Forelimb muscle (tissue), 1 donor: ENCODE measurements around the gene ANXA5. TPM values are rescaled to one million over a fixed set of nuclear protein-coding genes. Genes with fewer than 3 reads are reported as not detected.

Source experiments
- DNase-seq: peaks from one replicate; pipeline ENCODE4 v3.0.0-alpha.2; 2013; ENCODE audit warnings: low read depth
- polyA plus RNA-seq: library from polyadenylated mRNA; unstranded; fragments of 120-200 nt; gene quantifications from one replicate; pipeline ENCODE4 v1.2.1, GENCODE V29; 2013; ENCODE audit not compliant: insufficient read length

ANXA5 gene
- polyA plus RNA-seq, 1 donor, result 258 TPM

DNA sequence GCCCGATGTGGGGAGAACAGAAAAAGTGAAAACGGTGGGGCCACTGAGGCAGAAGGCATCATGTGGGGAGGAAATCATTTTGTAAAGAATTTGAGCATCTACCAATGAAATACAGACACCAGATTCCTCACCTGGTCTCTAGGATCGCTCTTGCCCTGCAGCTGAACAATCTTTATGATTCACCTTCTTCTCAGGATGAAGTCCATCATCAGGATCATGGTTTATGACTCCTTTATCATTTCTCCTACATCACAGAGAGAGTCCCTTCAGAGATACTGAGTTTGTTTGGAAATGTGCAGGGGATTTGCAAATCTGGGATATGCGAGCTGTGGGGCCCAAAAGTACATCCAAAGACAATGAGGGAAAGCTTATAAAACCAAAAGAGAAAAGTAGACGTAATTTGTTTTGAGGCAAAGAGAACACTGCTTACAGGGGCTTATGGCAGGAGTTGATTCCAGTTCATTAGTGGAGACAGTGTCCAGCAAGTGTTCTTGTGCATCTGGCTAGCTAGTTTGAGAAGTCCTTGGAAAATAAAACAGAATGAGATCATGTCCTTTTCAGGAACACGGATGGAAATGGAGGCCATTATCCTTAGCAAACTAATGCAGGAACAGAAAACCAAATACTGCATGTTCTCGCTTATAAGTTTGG lies 15.3 kb upstream of the ANXA5 start:
- no peak for DNase-seq

DNA sequence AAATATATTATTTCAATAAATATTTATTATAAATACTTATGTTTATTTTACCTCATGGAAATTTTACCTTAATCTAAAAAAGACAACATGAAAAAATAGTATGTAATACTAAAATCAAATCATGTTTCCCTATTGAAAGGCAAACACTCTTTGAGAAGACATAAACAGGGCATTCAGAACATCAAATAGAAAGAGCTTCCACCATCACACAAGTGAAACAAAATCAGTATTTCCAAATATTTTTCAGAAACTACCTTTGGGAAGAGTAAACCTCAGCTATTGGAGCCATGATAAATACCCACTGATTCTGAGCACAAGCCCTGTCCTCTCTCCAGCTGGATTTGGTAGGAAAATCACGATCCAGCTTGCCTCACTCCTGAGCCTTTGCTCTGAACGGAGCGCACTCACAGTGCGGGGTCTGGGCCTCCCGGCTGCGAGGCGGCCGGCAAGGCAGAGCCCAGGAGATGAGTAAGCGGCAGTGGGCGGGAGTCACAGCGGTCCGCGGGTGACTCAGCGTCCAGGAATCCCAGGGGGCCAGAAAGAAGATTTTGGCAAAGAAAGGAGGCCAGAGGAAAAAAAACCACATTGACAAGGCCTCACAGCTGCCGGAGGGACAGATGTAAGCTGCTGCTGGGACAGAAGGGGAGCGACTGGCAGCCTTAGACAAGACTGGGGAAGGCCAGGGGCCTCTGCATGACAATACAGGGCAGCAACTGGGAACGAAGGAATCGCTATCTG lies 14.7 kb upstream of the ANXA5 start:
- DNase-seq, result no peak

DNA sequence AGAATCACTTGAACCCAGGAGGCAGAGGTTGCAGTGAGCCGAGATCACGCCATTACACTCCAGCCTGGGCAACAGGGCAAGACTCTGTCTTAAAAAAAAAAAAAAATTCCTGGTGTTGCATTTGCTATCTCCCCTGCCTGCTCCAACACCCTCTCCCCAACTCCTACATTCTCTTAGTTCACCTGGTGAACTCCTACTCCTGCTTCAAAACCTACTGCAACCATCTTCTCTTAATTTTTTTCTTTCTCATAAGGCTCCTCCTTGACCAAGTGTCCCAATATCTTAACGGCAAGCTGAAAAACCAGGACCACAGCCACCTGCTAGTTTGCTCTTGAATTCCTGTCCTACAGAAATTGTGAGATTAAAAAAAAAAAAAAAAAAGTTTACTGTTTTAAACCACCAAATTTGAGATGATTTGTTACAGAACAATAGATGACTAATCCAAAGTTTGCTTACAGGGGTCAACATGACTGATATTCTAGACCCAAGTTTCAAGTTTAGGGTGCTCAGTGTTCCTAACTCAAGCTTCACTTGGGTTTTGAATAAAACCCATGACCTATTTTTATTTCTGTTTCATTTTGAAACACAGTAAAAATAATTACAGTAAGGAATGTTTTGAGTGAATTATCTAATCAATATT lies 13.1 kb upstream of the ANXA5 start:
- no peak for DNase-seq

DNA sequence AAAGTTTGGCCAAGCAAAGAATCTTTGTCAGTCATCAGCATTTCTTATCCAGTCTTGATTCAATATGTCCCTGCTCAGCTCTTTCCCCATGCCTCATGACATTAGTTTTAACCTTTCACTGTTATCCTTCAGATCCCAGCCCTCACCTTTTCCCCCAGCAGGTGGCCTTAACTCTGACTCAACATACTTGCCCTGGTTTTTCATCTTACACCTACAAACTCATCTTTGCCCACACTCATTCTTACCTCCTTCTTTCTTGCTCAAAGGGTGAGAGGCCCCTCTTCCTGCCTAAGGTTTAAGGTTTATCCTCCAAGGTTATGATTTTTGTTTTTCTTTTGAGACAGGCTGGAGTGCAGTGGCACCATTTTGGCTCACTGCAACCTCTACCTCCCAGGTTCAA lies 10.6 kb upstream of the ANXA5 start:
- no peak for DNase-seq

DNA sequence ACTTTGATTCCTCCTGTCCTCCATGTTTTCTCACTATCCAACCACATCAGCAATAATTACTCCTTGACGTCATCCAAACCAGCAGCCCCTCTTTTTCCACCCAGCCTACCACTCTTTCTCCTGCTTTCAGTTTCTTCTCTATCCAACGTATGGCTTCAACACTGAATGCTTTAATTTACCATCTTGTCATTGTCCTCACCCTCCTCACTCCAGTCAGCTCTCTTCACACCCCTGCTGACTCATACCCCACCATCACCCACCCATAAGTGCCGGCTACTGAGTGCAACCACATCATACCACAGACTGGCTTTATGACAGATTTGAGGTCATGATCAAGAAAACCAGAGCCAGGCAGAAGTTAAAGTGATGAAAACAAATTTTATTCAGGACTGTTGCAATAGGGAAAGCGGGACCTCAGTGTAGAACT lies 9.8 kb upstream of the ANXA5 start:
- DNase-seq, result no peak

DNA sequence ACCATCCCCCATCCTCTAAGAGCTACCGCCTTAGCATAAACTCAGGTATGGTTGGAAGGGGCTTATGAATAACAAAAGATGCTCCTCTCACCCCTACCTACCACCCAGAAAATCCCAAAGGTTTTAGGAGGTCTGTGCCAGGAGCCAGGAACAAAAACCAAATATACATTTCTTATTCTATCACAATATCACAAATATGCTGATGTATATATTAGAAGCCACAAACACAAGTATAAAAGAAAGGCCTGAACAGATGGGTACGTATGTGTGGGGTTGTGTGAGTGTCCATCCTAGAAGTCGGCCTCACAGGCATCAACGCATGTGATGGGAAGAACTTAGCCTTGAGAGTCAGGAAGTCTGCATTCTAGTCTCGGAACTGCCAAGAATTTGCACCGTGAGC lies 8.7 kb upstream of the ANXA5 start:
- no peak for DNase-seq

DNA sequence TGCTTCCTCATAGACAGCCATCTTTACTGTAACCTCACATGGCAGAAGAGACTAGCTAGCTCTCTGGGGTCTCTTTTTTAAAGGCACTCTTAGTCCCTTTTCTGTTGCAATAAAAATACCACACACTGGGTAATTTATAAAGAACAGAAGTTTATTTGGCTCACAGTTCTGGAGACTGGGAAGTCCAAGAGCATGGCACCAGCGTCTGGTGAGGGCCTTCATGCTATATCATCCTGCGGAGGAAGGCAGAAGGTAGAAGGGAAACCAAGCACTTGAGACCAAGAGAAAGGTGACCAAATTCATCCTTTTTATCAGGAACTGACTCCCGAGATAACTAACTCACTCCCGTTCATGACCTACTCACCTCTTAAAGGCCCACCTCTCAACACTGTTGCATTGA lies 5.4 kb upstream of the ANXA5 start:
- no peak for DNase-seq

DNA sequence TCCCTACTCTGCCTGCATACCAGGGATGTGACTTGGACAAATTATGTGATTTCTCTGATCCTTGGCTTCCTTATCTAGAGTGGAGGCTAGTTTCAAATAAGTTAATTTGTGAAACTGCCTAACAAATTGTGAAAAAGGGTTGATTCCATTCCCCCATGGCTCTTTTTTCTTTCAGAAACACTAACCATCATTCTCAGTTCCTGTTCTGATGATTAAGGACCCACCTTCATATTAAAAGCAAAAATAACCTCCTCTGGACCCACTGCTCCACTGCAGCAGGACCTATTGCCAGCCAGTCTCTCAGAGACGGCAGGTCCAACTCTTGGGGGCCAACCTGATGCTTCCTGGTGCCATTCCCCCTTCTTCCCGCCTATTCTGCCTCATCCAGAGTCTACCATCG lies 4.5 kb upstream of the ANXA5 start:
- no peak for DNase-seq

DNA sequence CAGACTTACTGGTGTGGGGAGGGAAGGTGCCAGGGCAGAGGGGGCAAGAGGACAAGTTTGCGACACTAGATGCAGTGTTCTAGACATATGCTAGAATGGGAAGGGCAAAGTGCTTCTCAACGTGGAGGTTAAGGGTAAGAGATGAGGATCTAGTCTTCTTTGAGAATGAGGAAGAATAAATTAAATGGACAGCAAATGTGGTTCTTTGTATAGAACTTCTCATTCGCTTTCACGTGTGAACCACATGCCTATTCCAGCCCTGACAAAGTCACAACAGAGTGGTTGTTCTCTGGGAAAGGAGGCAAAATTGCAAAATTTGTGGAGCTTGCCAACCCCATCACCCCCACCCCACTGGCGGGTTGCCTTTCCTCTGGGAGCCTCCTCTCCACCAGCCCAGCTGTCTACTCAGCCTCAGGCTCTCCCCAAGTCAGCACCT lies 1.5 kb upstream of the ANXA5 start:
- no peak for DNase-seq

DNA sequence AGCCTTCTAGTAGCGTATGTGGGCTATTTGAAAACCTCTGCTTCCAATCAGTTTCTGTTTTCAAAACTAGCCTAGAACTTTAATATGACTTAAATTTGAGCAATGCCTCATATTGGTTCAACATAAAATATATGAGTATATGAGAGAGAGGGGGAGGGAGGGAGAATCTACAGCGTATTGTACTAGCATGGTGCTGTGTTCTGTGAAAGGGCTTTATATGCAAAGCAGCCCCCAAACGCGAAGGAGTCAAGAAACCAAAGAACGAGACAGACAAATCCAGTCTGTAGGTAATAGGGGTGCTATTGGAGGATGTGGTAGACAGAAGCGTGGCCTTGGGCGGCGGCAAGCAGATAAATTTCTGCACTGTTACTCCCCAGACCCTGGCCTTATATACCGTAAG lies 784 bp upstream of the ANXA5 start:
- DNase-seq, result no peak

DNA sequence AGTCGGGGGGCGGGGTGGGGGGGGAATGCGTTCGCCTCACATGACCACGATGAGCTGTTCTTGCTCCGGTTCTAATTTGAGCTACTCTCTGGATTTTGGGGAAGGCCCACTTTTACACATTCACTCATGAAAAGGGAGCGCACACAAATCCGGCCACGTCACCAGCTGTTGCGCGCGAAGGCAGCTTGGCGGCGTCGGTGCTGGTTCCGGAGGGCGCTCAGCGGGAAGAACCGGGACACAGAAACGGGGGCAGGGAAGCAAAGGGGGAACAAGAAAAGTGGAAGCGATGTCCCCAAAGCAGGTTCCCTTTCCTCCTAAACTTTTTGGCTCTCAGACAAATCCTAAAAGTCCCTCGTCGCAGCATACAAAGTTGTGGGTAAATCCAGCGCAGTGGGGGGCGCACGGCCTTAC lies 605 bp downstream of the ANXA5 start:
- DNase-seq, result no peak

DNA sequence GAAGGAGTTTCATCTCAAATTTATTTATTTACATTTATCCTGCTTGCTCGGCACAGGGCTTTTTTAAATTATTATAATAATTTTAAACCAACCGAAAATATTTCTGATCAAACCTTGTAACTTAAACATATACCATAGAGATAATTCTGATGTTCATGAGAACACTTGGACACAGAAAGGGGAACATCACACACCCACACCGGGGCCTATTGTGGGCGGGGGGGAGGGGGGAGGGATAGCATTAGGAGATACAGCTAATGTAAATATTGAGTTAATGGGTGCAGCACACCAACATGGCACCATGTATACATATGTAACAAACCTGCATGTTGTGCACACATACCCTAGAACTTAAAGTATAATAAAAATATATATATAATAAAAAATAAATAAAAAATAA lies 2.9 kb downstream of the ANXA5 start:
- no peak for DNase-seq

DNA sequence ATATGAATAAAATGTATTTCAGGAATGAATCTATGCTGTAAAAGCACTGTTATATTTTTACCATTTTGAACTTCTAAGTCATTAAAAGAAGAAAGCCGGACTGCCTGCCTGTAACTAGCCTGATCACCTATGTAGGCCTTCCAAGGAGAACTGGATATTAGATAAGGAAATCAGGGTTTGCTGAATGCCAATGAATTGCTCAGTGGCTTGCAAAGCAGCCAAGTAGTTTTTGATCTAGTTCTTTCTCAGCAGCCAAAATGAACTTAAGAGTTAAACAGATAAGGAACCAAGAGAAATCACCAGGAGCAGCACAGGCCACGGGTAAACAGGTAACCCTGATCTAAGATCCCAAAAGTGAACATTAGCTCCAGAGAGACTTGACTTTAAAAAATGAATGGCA lies 3.3 kb downstream of the ANXA5 start:
- no peak for DNase-seq

DNA sequence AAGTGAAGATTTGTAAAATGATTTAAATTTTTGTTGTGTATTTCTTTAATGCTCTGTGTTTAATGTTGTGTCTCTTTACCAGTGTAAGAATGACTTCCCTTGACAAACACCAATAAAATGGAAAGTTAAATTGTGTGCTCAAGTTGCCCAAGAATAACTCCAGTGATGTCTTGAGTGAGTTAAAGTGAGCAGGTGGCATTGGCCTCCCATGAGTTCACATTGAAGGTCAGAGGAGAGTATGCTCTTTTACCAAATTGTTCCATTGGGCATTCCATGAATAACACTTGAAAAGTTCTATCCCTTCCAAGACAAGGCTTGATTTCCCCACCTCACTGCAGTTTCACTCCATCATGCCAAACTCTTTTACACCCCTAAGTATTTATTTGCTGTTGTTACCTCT lies 4.5 kb downstream of the ANXA5 start:
- no peak for DNase-seq

DNA sequence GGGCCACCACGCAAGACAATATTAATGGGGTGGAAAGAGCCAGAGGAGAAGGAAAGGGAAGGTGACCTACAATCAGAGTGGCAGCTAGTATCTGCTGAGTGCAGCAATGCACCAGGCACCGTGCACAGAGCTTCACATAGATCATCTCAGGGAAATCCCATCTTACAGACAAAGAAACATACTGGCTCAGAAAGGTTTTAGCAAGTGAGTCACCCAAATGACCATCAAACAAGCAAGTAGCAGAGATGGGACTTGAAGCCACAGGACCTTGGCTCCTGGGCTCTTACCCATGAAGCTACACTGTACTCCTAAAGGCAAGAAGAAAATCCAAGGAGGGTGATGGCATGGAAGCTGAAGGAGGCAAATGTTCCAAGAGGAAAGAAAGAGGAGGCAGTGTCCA lies 6.8 kb downstream of the ANXA5 start:
- no peak for DNase-seq

DNA sequence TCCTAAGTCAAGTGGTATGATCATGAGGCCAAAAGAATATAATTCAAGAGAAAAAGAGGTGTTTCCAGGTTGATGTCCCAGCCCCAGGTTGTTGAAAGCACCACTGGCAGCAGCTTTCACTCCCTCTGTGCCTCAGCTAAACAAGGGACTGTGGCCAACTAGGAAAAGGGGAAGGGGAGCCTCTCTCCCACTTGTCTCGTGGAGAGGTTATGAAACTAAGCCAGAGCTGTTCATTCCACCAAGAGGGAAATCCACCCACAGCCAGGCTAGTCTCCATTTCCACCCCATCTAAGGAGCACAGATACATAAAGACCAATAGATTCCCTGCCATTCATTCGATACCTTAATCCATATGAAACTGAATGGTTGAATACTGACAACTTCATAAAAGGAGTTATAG lies 8.1 kb downstream of the ANXA5 start:
- no peak for DNase-seq

DNA sequence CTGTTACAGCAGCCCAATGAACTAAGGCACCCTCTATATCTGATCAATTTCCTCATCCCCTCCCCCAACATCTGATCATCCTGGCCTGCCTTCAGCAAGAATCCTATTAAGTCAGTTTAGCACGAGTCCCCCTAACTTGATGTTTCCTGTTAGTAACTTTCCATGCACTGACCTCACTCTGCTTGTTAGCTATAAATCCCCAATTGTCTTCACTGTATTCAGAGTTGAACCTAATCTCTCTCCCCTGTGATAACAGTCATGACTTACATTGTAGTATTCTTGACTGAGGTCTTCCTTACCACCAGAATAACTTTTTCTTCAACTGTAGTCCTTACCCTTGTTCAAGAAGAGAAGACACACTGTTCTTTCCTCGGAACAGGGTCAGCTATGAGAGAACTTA lies 8.5 kb downstream of the ANXA5 start:
- no peak for DNase-seq

DNA sequence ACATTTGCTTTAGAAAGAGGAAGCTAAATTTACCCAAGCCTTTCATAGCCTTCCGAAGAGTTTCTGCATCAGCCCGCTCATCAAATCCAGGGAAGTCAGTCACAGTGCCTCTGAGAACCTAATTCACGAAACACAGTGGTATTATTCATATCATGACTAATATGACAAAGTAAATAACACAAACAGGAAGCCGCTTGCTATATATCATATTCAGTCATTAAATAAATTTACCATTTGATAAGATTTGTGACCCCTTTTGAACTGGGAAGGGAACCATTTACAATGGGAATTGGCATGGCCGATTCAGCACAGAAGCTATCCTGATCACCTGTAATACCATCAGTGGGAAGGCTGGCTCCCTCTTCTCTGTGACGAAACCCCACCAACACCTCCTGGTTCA lies 10.5 kb downstream of the ANXA5 start:
- DNase-seq, result no peak

DNA sequence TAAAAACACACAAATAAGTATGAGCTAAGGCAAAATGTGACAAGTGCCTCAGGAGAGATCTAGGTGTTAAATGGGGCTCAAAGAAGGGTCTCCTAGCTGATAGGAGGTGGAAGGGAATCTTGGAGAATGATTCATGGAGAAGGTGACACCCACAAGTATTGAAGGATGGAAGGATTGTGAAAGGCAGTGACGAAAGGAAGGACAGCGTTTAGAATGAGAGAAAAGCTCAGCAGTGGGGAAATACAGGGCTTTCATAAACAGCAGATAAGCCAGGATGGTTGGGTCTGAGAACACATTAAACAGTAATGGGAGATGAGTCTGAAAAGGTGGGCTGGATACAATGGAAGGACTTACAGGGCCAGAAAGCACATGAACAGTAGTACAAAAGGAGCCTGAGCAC lies 11.5 kb downstream of the ANXA5 start:
- DNase-seq, result no peak

DNA sequence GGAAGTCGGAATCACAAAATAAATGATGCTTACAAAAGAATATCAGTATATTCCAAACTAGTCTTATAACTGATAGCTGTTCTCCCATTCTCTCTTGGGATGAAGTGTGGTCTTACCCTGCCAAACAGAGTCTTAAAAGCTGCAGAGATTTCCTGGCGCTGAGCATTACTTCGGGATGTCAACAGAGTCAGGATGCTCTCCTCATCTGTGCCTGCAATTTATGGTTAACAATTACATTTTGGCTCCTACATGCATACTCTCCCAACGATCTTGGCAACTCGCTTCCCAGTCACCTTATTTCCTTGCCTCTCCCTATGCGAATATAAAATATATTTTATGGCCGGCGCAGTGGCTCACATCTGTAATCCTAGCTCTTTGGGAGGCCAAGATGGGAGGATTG lies 12.2 kb downstream of the ANXA5 start:
- no peak for DNase-seq

DNA sequence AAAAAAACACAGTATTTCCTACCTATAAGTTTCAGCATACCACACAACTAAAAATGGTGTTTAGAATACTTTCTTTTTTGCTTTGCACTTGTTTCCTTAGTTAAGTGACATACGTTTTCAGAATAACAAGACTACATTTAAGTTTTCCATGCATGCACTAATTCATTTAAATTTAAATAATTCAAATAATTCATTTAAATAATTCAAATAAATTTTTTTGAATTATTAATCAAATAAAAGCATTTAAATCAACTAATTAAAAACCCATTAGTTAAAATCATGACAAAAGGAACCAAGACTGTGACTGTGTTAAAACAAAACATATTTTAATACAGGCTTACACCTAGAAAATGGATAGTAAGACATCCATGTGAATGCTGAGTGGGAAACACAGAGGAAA lies 12.8 kb downstream of the ANXA5 start:
- DNase-seq, result no peak

DNA sequence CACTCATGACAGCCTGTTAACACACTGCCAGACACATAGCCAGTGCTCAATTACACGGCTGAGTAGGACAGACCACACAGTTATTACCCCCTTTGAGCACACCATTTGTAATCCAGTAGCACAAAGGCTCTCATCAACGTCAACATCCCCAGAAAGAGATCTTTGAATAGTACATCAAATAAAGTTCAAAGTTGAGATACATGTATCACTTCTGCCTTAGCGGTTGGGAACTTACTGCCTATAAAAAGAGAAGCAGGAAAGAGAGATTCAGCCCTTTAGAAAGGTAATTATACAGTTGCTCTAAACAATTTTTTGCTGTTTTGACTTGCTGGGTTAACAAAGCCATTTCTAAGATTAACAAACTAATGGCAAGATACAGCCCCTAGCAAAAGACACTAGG lies 16.2 kb downstream of the ANXA5 start:
- no peak for DNase-seq

DNA sequence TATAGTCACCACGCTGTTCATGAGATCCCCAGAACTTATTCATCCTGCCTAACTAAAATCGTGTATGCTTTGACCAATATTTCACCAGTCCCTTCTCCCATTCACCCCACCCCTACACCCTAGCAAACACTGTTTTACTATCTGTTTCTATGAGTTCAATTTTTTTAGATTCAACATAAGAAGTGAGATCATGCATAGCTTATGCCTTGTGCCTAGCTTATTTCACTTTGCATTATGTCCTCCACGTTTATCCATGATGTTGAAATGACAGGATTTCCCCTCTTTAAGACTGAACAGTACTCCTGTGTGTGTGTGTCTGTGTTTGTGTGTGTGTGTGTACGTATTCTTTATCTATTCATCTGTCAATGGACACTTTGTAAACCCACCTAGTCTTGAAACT lies 16.8 kb downstream of the ANXA5 start:
- no peak for DNase-seq
